ENCODE results near the gene POU5F1.

POU5F1 gene

DNA sequence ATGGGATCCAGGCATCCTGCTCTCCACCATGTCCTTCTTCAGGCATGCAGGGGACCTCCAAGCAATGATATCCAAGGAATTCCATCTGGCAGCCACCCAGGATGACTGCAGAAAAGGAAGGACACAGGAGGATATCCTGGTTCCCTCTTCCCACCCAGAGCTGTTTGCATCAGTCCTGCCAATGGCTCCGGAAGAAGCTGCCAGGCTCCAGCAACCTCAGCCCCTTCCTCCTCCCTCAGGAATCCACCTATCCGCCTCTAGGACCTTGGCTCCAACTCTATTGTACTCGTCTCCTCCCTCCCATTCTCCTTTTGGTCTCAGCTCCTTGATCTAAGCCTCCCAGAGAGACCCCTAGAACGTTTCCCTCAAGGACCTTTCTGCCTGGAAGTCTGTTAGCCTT, 30.9 kb downstream of the POU5F1 start:
- TF ChIP-seq, protein P1, sequence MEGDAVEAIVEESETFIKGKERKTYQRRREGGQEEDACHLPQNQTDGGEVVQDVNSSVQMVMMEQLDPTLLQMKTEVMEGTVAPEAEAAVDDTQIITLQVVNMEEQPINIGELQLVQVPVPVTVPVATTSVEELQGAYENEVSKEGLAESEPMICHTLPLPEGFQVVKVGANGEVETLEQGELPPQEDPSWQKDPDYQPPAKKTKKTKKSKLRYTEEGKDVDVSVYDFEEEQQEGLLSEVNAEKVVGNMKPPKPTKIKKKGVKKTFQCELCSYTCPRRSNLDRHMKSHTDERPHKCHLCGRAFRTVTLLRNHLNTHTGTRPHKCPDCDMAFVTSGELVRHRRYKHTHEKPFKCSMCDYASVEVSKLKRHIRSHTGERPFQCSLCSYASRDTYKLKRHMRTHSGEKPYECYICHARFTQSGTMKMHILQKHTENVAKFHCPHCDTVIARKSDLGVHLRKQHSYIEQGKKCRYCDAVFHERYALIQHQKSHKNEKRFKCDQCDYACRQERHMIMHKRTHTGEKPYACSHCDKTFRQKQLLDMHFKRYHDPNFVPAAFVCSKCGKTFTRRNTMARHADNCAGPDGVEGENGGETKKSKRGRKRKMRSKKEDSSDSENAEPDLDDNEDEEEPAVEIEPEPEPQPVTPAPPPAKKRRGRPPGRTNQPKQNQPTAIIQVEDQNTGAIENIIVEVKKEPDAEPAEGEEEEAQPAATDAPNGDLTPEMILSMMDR (IDR thresholded peaks at IDR 0.05; ENCODE audit: insufficient read depth, low read length, poor library complexity, severe bottlenecking) = no peak
- no peak for DNase-seq (ENCODE audit: extremely low read depth, insufficient read length)
- no peaks in the 10 kb centered on the region for H3K27me3 ChIP-seq (replicated peaks; ENCODE audit: control insufficient read depth, insufficient read depth, low read length)
- H3K36me3 ChIP-seq (ENCODE audit: control insufficient read depth, insufficient read depth, low read length) = peaks cover 5% of the 10 kb centered on the region
- no peak overlapping the region for H3K4me3 ChIP-seq (replicated peaks; ENCODE audit: low read depth, low read length)

DNA sequence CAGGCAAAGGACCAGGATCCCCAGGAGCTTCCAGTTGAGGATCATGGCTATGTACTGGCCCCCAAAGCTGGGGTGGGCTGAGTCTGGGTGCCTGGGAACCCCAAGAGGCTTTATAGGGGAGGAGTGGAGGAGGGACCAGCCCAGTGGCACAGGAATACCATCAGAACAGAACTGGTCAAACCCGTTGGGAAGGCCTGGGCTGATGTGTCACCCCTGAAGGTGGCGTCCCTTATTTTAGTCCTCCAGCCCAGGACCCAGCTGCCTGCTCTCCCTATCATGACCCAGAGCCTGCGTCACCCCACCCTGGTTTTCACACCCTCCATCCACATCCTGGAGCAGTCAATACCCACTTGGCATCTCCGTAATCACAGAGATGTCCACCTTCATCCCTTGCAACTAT, 31.5 kb downstream of the POU5F1 start, which contains the start of gene PSORS1C2:
Gene PSORS1C2, minus strand, starts transcription at position 85 of the 400 bp plus-strand sequence. Its CDS starts 40 bp downstream, at position 45.
- no peak within 1 kb of the TSS for H3K4me3 ChIP-seq (replicated peaks; ENCODE audit: low read depth, low read length)
- no peak for DNase-seq (ENCODE audit: extremely low read depth, insufficient read length)
- no peaks in the 10 kb centered on the region for H3K27me3 ChIP-seq (replicated peaks; ENCODE audit: control insufficient read depth, insufficient read depth, low read length)
- peaks cover 5% of the 10 kb centered on the region for H3K36me3 ChIP-seq (ENCODE audit: control insufficient read depth, insufficient read depth, low read length)
- TF ChIP-seq, protein P1 (IDR thresholded peaks at IDR 0.05; ENCODE audit: insufficient read depth, low read length, poor library complexity, severe bottlenecking) = no peak

DNA sequence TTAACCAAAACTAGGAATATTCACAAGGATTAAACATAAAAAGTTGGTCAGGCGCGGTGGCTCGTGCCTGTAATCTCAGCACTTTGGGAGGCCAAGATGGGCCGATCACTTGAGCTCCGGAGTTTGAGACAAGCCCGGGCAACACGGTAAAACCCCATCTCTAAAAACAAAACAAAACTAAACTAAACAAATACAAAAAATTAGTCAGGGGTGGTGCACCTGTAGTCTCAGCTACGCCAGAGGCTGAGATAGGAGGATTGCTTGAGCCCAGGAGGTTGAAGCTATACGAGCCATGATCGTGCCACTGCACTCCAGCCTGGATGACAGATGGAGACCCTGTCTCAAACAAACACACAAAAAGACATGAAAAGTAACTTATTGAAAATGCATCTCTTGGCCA, 34.8 kb downstream of the POU5F1 start:
- Histone ChIP-seq H3K27me3 (replicated peaks; ENCODE audit: control insufficient read depth, insufficient read depth, low read length) (no peaks in the 10 kb centered on the region), H3K36me3 (ENCODE audit: control insufficient read depth, insufficient read depth, low read length) (no peaks in the 10 kb centered on the region), H3K4me3 (replicated peaks; ENCODE audit: low read depth, low read length) (no peak overlapping the region)
- TF ChIP-seq, protein P1 (IDR thresholded peaks at IDR 0.05; ENCODE audit: insufficient read depth, low read length, poor library complexity, severe bottlenecking) = no peak
- no peak for DNase-seq (ENCODE audit: extremely low read depth, insufficient read length)

- Histone ChIP-seq H3K36me3 (ENCODE audit: control insufficient read depth, insufficient read depth, low read length) (no peaks in the 10 kb centered on the region), H3K27me3 (replicated peaks; ENCODE audit: control insufficient read depth, insufficient read depth, low read length) (no peaks in the 10 kb centered on the region), H3K4me3 (replicated peaks; ENCODE audit: low read depth, low read length) (no peak overlapping the region)
- TF ChIP-seq, protein P1 (IDR thresholded peaks at IDR 0.05; ENCODE audit: insufficient read depth, low read length, poor library complexity, severe bottlenecking) = no peak
- DNase-seq (ENCODE audit: extremely low read depth, insufficient read length) = no peak
Observed at GRCh38 chr6:31132806-31133205, 37.7 kb downstream of the POU5F1 start.

GRCh38 chr6:31131595-31131994, 38.9 kb downstream of the POU5F1 start:
- TF ChIP-seq, protein P1 (IDR thresholded peaks at IDR 0.05; ENCODE audit: insufficient read depth, low read length, poor library complexity, severe bottlenecking) = no peak
- peak; percentile 37 for DNase-seq (ENCODE audit: extremely low read depth, insufficient read length)
- no peaks in the 10 kb centered on the region for H3K36me3 ChIP-seq (ENCODE audit: control insufficient read depth, insufficient read depth, low read length)
- no peaks in the 10 kb centered on the region for H3K27me3 ChIP-seq (replicated peaks; ENCODE audit: control insufficient read depth, insufficient read depth, low read length)
- no peak overlapping the region for H3K4me3 ChIP-seq (replicated peaks; ENCODE audit: low read depth, low read length)

DNA sequence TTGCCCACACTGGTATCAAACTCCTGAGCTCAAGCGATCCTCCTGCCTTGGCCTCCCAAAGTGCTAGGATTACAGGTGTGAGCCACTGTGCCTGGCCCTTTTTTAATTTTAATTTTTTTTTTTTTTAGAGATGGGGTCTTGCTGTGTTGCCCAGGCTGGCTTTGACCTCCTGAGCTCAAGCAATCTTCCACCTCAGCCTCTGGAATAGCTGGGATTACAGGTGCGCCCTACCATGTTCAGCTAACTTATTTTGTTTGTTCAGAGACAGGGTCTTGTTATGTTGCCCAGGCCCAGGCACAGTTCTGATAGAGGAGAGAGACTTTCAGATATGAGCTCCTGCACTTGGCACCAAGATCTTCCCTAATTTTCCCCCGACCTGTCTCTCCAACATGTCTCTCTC, 39.7 kb downstream of the POU5F1 start:
- Histone ChIP-seq H3K4me3 (replicated peaks; ENCODE audit: low read depth, low read length) (no peak overlapping the region), H3K27me3 (replicated peaks; ENCODE audit: control insufficient read depth, insufficient read depth, low read length) (no peaks in the 10 kb centered on the region), H3K36me3 (ENCODE audit: control insufficient read depth, insufficient read depth, low read length) (no peaks in the 10 kb centered on the region)
- TF ChIP-seq, protein P1 (IDR thresholded peaks at IDR 0.05; ENCODE audit: insufficient read depth, low read length, poor library complexity, severe bottlenecking) = no peak
- DNase-seq (ENCODE audit: extremely low read depth, insufficient read length) = no peak
